SU-DHL-6 (cell line): ENCODE results near the gene PDXP.

ENCODE experiments used
- H2AFZ ChIP-seq: fragments of 200-600 bp; sonication (generic); 2 replicates; pipeline ENCODE4 v1.6.1; 2014; ENCODE audit warnings: low read depth, mild to moderate bottlenecking, moderate library complexity, mixed read lengths, antibody characterized with exemption, low read length; ENCODE audit not compliant: severe bottlenecking
- H3F3A ChIP-seq: fragments of 200-600 bp; shearing (Covaris generic); 2 replicates; pipeline ENCODE4 v1.6.0; 2016; ENCODE audit warnings: antibody characterized with exemption, mild to moderate bottlenecking; ENCODE audit not compliant: insufficient read depth
- H3K27ac ChIP-seq: fragments of 200-600 bp; sonication (generic); 2 replicates; pipeline ENCODE4 v1.5.1; 2016; ENCODE audit warnings: low read depth, mild to moderate bottlenecking, low read length, moderate library complexity, mixed read lengths
- H3K27me3 ChIP-seq: fragments of 200-600 bp; sonication (generic), shearing (Covaris generic); 2 replicates; pipeline ENCODE4 v1.6.0; 2014; ENCODE audit warnings: mild to moderate bottlenecking, low read length
- H3K36me3 ChIP-seq: fragments of 200-600 bp; sonication (generic); 2 replicates; pipeline ENCODE4 v1.6.1; 2014; ENCODE audit warnings: mild to moderate bottlenecking, low read length, mixed read lengths
- H3K4me2 ChIP-seq: fragments of 300-600, 200-600 bp; shearing (Covaris generic), sonication (generic); 2 replicates; pipeline ENCODE4 v1.6.0; 2014; ENCODE audit warnings: low read length, low read depth, mild to moderate bottlenecking; ENCODE audit not compliant: poor library complexity, severe bottlenecking
- H3K4me3 ChIP-seq: fragments of 200-600 bp; sonication (generic); 2 replicates; pipeline ENCODE4 v1.5.1; 2014; ENCODE audit warnings: antibody characterized with exemption, low read length, mild to moderate bottlenecking, mixed read lengths; ENCODE audit not compliant: insufficient read depth, poor library complexity, severe bottlenecking
- H3K79me2 ChIP-seq: fragments of 200-600 bp; sonication (generic); 2 replicates; pipeline ENCODE4 v1.6.1; 2014; ENCODE audit warnings: mild to moderate bottlenecking, low read length, moderate library complexity; ENCODE audit not compliant: insufficient read depth
- H3K9ac ChIP-seq: fragments of 200-600 bp; sonication (generic); 2 replicates; pipeline ENCODE4 v1.7.0; 2014; ENCODE audit warnings: mild to moderate bottlenecking, low read length
- H3K9me2 ChIP-seq: fragments of 200-600 bp; sonication (generic); replicated peaks from 2 replicates; pipeline ENCODE4 v1.6.1; 2014; ENCODE audit warnings: low read length; ENCODE audit not compliant: insufficient read depth
- H3K9me3 ChIP-seq: fragments of 200-600 bp; sonication (generic); 2 replicates; pipeline ENCODE4 v1.6.1; 2014; ENCODE audit warnings: low read length, mixed read lengths; ENCODE audit not compliant: insufficient read depth
- H4K20me1 ChIP-seq: fragments of 200-600 bp; sonication (generic); 2 replicates; pipeline ENCODE4 v1.6.1; 2014; ENCODE audit warnings: low read depth, mild to moderate bottlenecking, antibody characterized with exemption, low read length, moderate library complexity, mixed read lengths
- CTCF ChIP-seq: fragments of 200-600 bp; sonication (generic); IDR thresholded peaks from one replicate; pipeline ENCODE4 v1.5.1; 2017; ENCODE audit warnings: antibody characterized with exemption, mild to moderate bottlenecking, low read length, moderate library complexity; ENCODE audit not compliant: insufficient read depth, poor library complexity, severe bottlenecking
- EZH2phosphoT487 ChIP-seq: fragments of 200-600 bp; sonication (generic), shearing (Covaris generic); conservative IDR thresholded peaks from 2 replicates; pipeline ENCODE4 v1.6.1; 2018; ENCODE audit warnings: mild to moderate bottlenecking, antibody characterized with exemption, low read length, moderate library complexity, mixed read lengths

Gene PDXP

DNA sequence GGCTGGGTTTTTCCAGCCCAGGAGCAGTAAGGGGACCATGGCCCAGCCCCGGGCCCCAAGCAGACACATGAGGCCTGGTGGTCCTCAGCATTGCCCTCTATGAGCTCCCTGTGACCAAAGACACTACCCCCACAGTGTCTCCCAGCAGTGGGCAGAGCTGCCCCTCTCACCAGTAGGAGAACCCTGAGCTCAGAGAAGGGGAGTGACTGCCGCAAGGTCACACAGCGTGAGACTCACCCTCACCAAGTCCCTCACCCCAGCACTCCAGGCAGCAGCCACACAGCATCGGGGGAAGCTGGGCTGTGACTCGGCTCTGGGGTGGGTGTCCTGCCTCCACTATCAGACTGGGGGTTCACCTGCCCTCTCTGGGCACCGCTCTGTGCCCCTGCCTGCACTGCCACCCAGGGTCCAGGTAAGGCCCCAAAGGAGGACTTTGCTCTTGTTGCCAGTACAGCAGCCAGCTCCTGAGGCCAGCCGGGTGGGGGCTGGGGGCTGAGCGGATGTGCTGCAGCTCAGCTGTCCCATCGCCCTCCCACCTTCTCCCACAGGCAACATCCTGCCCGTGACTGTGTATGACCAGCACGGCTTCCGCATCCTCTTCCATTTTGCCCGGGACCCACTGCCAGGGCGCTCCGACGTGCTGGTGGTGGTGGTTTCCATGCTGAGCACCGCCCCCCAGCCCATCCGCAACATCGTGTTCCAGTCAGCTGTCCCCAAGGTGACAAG, 26.9 kb upstream of the PDXP start:
- no peak overlapping the region for H3K9ac ChIP-seq
- no peaks in the 10 kb centered on the region for H4K20me1 ChIP-seq
- no peaks in the 10 kb centered on the region for H3K36me3 ChIP-seq
- H3K27ac ChIP-seq = peak overlapping the region; percentile 92
- H3K4me2 ChIP-seq = no peak overlapping the region
- H3K79me2 ChIP-seq = no peaks in the 10 kb centered on the region
- peaks cover 29% of the 10 kb centered on the region for H3F3A ChIP-seq
- no peaks in the 10 kb centered on the region for H3K9me3 ChIP-seq
- no peak overlapping the region for H2AFZ ChIP-seq
- no peak overlapping the region for H3K4me3 ChIP-seq
- no peaks in the 10 kb centered on the region for H3K9me2 ChIP-seq
- H3K27me3 ChIP-seq = no peaks in the 10 kb centered on the region
- TF ChIP-seq EZH2phosphoT487 (no peak), CTCF (no peak)

- TF ChIP-seq EZH2phosphoT487 (no peak), CTCF (no peak)
- Histone ChIP-seq H3F3A (peaks cover 29% of the 10 kb centered on the region), H3K4me2 (peak overlapping the region; percentile 55), H3K27ac (peak overlapping the region; percentile 92), H4K20me1 (no peaks in the 10 kb centered on the region), H3K27me3 (no peaks in the 10 kb centered on the region), H3K4me3 (no peak overlapping the region), H3K9me2 (no peaks in the 10 kb centered on the region), H3K79me2 (no peaks in the 10 kb centered on the region), H3K36me3 (no peaks in the 10 kb centered on the region), H3K9ac (peak overlapping the region; percentile 47), H2AFZ (no peak overlapping the region), H3K9me3 (no peaks in the 10 kb centered on the region)
Observed at GRCh38 chr22:37632174-37633088, 26.1 kb upstream of the PDXP start.

GRCh38 chr22:37633089-37633624, 25.4 kb upstream of the PDXP start:
- Histone ChIP-seq H3K27me3 (no peaks in the 10 kb centered on the region), H3K4me3 (peak overlapping the region; percentile 14), H3F3A (peaks cover 22% of the 10 kb centered on the region), H3K36me3 (no peaks in the 10 kb centered on the region), H3K9me2 (no peaks in the 10 kb centered on the region), H3K9ac (peak overlapping the region; percentile 47), H2AFZ (no peak overlapping the region), H3K4me2 (peak overlapping the region; percentile 55), H3K9me3 (no peaks in the 10 kb centered on the region), H3K27ac (peak overlapping the region; percentile 92), H4K20me1 (no peaks in the 10 kb centered on the region), H3K79me2 (no peaks in the 10 kb centered on the region)
- TF ChIP-seq EZH2phosphoT487 = no peak
- TF ChIP-seq CTCF = no peak
